Activated B cell treated with CpG ODN at 0.5 μM for 24 hours (primary cell): ENCODE results near the gene HHATL. TPM values are rescaled to one million over a fixed set of nuclear protein-coding genes. Genes with fewer than 3 reads are reported as not detected.

Experiments
- ATAC-seq: fragments of 200-7000 bp; cut with Tn5 transposase; one replicate; pipeline ENCODE4 v1.10.0; 2021; ENCODE audit warnings: low read depth, mild to moderate bottlenecking, moderate library complexity
- CTCF ChIA-PET: fragments of 350-600 bp; sonication (Branson Sonifier 250); formaldehyde crosslinking; loops from one replicate; lab custom pipeline; 2021; ENCODE audit warnings: antibody characterized with exemption; lab: Charles Lee
- POLR2A ChIA-PET: fragments of 350-600 bp; sonication (Branson Sonifier 250); formaldehyde crosslinking; loops from one replicate; lab custom pipeline; 2021; ENCODE audit warnings: antibody characterized with exemption; lab: Charles Lee
- DNase-seq: peaks from one replicate; pipeline ENCODE4 v3.0.0; 2022
- H3K27ac Mint-ChIP-seq: one replicate; pipeline ENCODE4 v1.8.0; 2020; ENCODE audit warnings: mixed read lengths
- H3K27me3 Mint-ChIP-seq: one replicate; pipeline ENCODE4 v1.8.0; 2021; ENCODE audit warnings: mixed read lengths
- H3K36me3 Mint-ChIP-seq: one replicate; pipeline ENCODE4 v1.8.0; 2021; ENCODE audit warnings: low read depth, mixed read lengths
- H3K4me1 Mint-ChIP-seq: one replicate; pipeline ENCODE4 v1.8.0; 2021; ENCODE audit warnings: mixed read lengths
- H3K4me3 Mint-ChIP-seq: one replicate; pipeline ENCODE4 v1.8.0; 2020; ENCODE audit warnings: mild to moderate bottlenecking, mixed read lengths
- H3K9me3 Mint-ChIP-seq: one replicate; pipeline ENCODE4 v1.8.0; 2020; ENCODE audit warnings: mixed read lengths
- CTCF ChIP-seq: fragments of 200-600 bp; IDR thresholded peaks from one replicate; pipeline ENCODE4 v1.8.0; 2022; ENCODE audit warnings: antibody characterized with exemption, mild to moderate bottlenecking
- intact Hi-C: fragments of 100-400 bp; cut with micrococcal nuclease; formaldehyde crosslinking; loops from one replicate; pipeline ENCODE4 v1.15.1; 2024
- total RNA-seq: library from RNA; stranded (reverse); gene quantifications from 2 replicates; pipeline ENCODE4 v1.2.3, GENCODE V29; 2022

The HHATL gene
- total RNA-seq, 1 donor from 2014 or later, result not detected

DNA sequence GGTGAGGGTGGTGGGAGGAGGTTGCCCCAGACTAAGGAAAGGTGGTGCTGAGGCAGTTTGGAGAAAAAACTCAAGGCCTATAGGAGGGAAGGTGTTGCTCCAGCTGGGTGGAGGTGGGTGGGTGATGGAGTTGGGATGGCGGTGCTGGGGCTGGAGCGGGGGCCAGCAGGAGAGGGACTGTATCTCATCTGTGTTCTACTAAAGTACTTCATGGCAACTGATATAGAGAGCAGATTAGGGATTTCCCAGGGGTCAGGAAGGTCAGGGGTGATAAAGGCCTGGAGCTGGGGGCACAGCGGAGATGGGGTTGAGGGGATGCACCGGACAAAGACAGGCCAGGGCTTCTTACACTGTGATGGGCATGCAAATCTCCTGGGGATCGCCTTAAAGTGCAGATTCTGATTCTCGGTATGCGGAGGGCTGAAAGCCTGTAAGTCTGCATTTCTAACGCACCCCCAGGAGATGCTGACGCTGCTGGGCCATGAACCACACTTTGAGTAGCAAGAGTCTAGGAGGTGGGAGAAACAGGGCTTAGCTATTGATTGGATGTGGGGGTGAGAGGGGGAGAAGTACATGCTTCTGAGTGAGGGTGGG is 13.1 kb downstream of the HHATL start:
- intact Hi-C loops, result no loop called here
- H3K27me3 Mint-ChIP-seq, result peaks cover 8% of the 10 kb centered on the region
- ATAC-seq, result no peak
- CTCF ChIA-PET, result no interaction called here
- no peak overlapping the region for H3K27ac Mint-ChIP-seq
- no peaks in the 10 kb centered on the region for H3K36me3 Mint-ChIP-seq
- H3K9me3 Mint-ChIP-seq, result no peaks in the 10 kb centered on the region
- TF ChIP-seq CTCF, result no peak
- no peak for DNase-seq
- H3K4me1 Mint-ChIP-seq, result peaks cover 2% of the 10 kb centered on the region
- POLR2A ChIA-PET, result no interaction called here
- no peak overlapping the region for H3K4me3 Mint-ChIP-seq

- POLR2A ChIA-PET, result no interaction called here
- H3K27ac Mint-ChIP-seq, result no peak overlapping the region
- no peak for TF ChIP-seq CTCF
- H3K9me3 Mint-ChIP-seq, result no peaks in the 10 kb centered on the region
- H3K36me3 Mint-ChIP-seq, result no peaks in the 10 kb centered on the region
- intact Hi-C loops, result no loop called here
- DNase-seq, result no peak
- no peak for ATAC-seq
- H3K4me3 Mint-ChIP-seq, result no peak overlapping the region
- peaks cover 2% of the 10 kb centered on the region for H3K4me1 Mint-ChIP-seq
- H3K27me3 Mint-ChIP-seq, result peaks cover 9% of the 10 kb centered on the region
- CTCF ChIA-PET, result no interaction called here
Observed at GRCh38 chr3:42688487-42689420, 13.8 kb downstream of the HHATL start.

DNA sequence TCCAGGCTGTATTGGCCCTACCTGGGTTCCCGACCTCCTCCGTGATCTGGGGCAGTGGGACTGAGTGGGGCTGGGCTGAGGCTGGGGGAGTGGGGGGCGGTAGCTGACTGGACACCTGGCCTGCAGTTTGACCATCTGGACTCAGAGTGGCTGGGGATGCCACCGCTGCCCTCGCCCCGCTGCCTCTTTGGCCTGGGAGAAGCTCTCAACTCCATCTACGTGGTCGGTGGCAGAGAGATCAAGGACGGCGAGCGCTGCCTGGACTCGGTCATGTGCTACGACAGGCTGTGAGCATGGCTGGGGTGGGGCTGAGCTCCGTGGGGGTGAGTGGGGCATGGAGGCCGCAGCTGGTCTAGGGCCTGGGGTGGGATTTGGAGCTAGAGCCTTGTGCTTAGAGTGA is 14.6 kb downstream of the HHATL start:
- peaks cover 2% of the 10 kb centered on the region for H3K4me1 Mint-ChIP-seq
- ChIA-PET POLR2A (no interaction called here), CTCF (no interaction called here)
- intact Hi-C loops, result no loop called here
- DNase-seq (no peak), ATAC-seq (no peak)
- no peak overlapping the region for H3K27ac Mint-ChIP-seq
- peaks cover 15% of the 10 kb centered on the region for H3K27me3 Mint-ChIP-seq
- TF ChIP-seq CTCF, result no peak
- H3K4me3 Mint-ChIP-seq, result no peak overlapping the region
- no peaks in the 10 kb centered on the region for H3K9me3 Mint-ChIP-seq
- H3K36me3 Mint-ChIP-seq, result no peaks in the 10 kb centered on the region

- DNase-seq (no peak), ATAC-seq (no peak)
- ChIA-PET POLR2A (no interaction called here), CTCF (no interaction called here)
- peaks cover 19% of the 10 kb centered on the region for H3K27me3 Mint-ChIP-seq
- H3K4me1 Mint-ChIP-seq, result peaks cover 2% of the 10 kb centered on the region
- no peaks in the 10 kb centered on the region for H3K9me3 Mint-ChIP-seq
- intact Hi-C loops, result no loop called here
- H3K36me3 Mint-ChIP-seq, result no peaks in the 10 kb centered on the region
- H3K4me3 Mint-ChIP-seq, result no peak overlapping the region
- H3K27ac Mint-ChIP-seq, result no peak overlapping the region
- no peak for TF ChIP-seq CTCF
Observed at GRCh38 chr3:42686832-42687650, 15.6 kb downstream of the HHATL start.
